Measurements from ENCODE around the gene HK2.

Gene HK2

GRCh38 chr2:74861531-74861930, 27.6 kb downstream of the HK2 start:
- H3K4me1 ChIP-seq (ENCODE audit: control insufficient read depth in 1 of 2, insufficient read depth in 2 of 2, low read length in 2 of 2) = no peaks in the 10 kb centered on the region
- H3K4me3 ChIP-seq (ENCODE audit: low read depth in 1 of 2, low read length in 2 of 2) = no peak overlapping the region
- H3K9me3 ChIP-seq (ENCODE audit: control insufficient read depth in 1 of 2, low read length in 2 of 2) = no peaks in the 10 kb centered on the region

DNA sequence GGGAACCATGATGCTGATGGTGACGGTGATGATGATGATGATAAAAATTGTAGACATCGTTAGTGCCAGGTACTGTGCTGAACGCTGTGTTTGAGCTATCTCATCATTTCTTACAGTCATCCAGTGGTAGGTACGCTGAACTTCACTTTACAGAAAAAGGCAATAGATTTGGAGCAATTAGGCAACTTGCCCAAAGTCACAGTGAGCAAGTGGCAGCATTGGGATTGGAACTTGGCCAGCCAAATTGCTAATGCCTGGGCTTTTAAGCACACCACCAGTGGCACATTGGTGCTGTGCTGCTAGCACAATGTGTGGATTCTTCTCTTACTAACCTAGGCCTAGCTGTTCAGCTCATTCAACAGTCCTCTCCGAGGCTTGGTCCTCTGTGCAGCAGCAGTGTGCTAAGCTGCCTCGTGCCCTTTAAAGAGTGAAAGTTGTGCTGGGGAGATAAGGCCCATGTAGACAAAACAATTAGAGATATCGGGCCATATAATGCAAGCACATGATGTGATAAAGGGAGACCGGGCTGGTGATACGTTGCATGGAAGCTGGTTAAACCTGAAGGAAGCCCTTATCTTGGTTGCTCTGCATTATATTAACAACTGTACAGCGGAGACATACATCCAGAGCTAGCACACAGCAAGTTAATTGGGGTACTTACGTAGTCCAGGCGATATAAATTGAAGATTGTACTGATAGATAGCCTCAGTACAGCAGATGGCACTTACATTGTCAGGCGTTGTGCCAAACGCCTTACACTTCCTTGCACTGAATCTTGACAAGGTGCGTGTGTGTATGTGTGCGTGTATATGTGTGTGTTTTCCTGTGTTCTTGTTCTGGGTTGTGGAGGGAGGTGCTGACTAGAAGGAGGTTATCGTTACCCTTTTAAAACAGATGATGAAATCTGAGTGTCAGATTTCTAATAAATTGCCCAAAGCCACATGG, 28.4 kb downstream of the HK2 start:
- Histone ChIP-seq H3K4me1 (ENCODE audit: control insufficient read depth in 1 of 2, insufficient read depth in 2 of 2, low read length in 2 of 2) (no peaks in the 10 kb centered on the region), H3K27ac (ENCODE audit: low read length) (no peak overlapping the region), H3K4me3 (ENCODE audit: low read depth in 1 of 2, low read length in 2 of 2) (no peak overlapping the region), H3K27me3 (ENCODE audit: low read depth, low read length) (no peaks in the 10 kb centered on the region), H3K9me3 (ENCODE audit: control insufficient read depth in 1 of 2, low read length in 2 of 2) (no peaks in the 10 kb centered on the region), H3K36me3 (ENCODE audit: control insufficient read depth in 1 of 2, insufficient read depth in 2 of 2, low read length in 2 of 2) (no peaks in the 10 kb centered on the region)

More at GRCh38 chr2:74861531-74861930, 27.6 kb downstream of the HK2 start:
- no peak overlapping the region for H3K27ac ChIP-seq (ENCODE audit: low read length)
- H3K27me3 ChIP-seq (ENCODE audit: low read depth, low read length) = no peaks in the 10 kb centered on the region
- H3K36me3 ChIP-seq (ENCODE audit: control insufficient read depth in 1 of 2, insufficient read depth in 2 of 2, low read length in 2 of 2) = no peaks in the 10 kb centered on the region

DNA sequence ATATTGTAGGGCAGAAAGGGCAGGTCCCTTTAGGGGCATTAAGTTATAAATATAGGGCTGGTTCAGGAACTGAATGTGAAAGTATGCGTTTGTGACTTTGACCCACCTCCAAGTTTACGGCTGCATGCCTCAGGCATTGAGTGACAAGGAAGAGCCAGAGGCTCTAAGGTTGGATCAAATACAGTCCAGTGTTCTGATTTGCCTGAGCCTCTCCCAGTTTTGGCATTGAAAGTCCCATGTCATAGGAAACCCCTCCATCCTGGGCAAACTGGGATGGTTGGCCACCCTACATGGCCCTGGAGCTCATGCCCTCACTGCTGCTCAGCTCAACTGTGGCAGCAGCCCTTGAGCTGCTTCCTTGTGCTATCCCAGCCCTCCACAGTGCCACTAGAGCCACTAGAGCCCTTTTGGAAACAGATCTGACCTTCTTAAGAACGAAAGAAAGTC, 29.9 kb downstream of the HK2 start:
- Histone ChIP-seq H3K9me3 (ENCODE audit: control insufficient read depth in 1 of 2, low read length in 2 of 2) (no peaks in the 10 kb centered on the region), H3K4me1 (ENCODE audit: control insufficient read depth in 1 of 2, insufficient read depth in 2 of 2, low read length in 2 of 2) (peaks cover 0 to 5% of the 10 kb centered on the region in 2 donors), H3K27me3 (ENCODE audit: low read depth, low read length) (no peaks in the 10 kb centered on the region)

GRCh38 chr2:74864728-74865722, 31.1 kb downstream of the HK2 start:
- H3K36me3 ChIP-seq (ENCODE audit: control insufficient read depth in 1 of 2, insufficient read depth in 2 of 2, low read length in 2 of 2) = no peaks in the 10 kb centered on the region
- peaks cover 0 to 5% of the 10 kb centered on the region in 2 donors for H3K4me1 ChIP-seq (ENCODE audit: control insufficient read depth in 1 of 2, insufficient read depth in 2 of 2, low read length in 2 of 2)
- no peaks in the 10 kb centered on the region for H3K27me3 ChIP-seq (ENCODE audit: low read depth, low read length)
- H3K9me3 ChIP-seq (ENCODE audit: control insufficient read depth in 1 of 2, low read length in 2 of 2) = no peaks in the 10 kb centered on the region
- H3K27ac ChIP-seq (ENCODE audit: low read length) = no peak overlapping the region
- H3K4me3 ChIP-seq (ENCODE audit: low read depth in 1 of 2, low read length in 2 of 2) = no peak overlapping the region

More for the DNA sequence above, 29.9 kb downstream of the HK2 start:
- no peak overlapping the region for H3K4me3 ChIP-seq (ENCODE audit: low read depth in 1 of 2, low read length in 2 of 2)
- H3K36me3 ChIP-seq (ENCODE audit: control insufficient read depth in 1 of 2, insufficient read depth in 2 of 2, low read length in 2 of 2) = no peaks in the 10 kb centered on the region
- H3K27ac ChIP-seq (ENCODE audit: low read length) = no peak overlapping the region

GRCh38 chr2:74865770-74866674, 32.1 kb downstream of the HK2 start:
- no peak overlapping the region for H3K4me3 ChIP-seq (ENCODE audit: low read depth in 1 of 2, low read length in 2 of 2)
- peaks cover 0 to 5% of the 10 kb centered on the region in 2 donors for H3K4me1 ChIP-seq (ENCODE audit: control insufficient read depth in 1 of 2, insufficient read depth in 2 of 2, low read length in 2 of 2)
- no peaks in the 10 kb centered on the region for H3K27me3 ChIP-seq (ENCODE audit: low read depth, low read length)
- no peak overlapping the region for H3K27ac ChIP-seq (ENCODE audit: low read length)
- H3K36me3 ChIP-seq (ENCODE audit: control insufficient read depth in 1 of 2, insufficient read depth in 2 of 2, low read length in 2 of 2) = no peaks in the 10 kb centered on the region
- H3K9me3 ChIP-seq (ENCODE audit: control insufficient read depth in 1 of 2, low read length in 2 of 2) = no peaks in the 10 kb centered on the region

- Histone ChIP-seq H3K36me3 (ENCODE audit: control insufficient read depth in 1 of 2, insufficient read depth in 2 of 2, low read length in 2 of 2) (no peaks in the 10 kb centered on the region), H3K27ac (ENCODE audit: low read length) (no peak overlapping the region), H3K4me1 (ENCODE audit: control insufficient read depth in 1 of 2, insufficient read depth in 2 of 2, low read length in 2 of 2) (peaks cover 0 to 5% of the 10 kb centered on the region in 2 donors), H3K27me3 (ENCODE audit: low read depth, low read length) (no peaks in the 10 kb centered on the region), H3K9me3 (ENCODE audit: control insufficient read depth in 1 of 2, low read length in 2 of 2) (no peaks in the 10 kb centered on the region), H3K4me3 (ENCODE audit: low read depth in 1 of 2, low read length in 2 of 2) (no peak overlapping the region)
Observed at GRCh38 chr2:74867841-74868658, 34.1 kb downstream of the HK2 start.

DNA sequence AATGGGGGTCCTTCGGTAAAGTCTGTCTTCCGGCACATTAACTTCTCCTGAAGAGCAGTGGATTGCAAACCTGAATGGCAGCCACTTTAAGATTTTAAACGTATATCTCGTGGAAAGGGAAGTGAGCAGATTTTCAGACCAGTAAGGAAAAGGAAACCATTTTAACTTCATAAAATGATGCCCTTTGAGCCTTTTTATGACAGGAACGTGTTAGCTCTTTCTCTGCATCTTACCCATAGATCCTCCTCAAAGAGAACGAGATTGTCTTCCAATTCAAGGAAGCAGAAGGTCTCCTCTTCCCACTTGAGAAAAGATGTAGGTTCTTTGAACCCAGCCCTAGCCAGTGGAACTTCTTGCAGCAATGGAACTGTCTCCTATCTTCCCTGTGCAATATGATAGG, 35.6 kb downstream of the HK2 start:
- Histone ChIP-seq H3K27me3 (ENCODE audit: low read depth, low read length) (no peaks in the 10 kb centered on the region), H3K4me3 (ENCODE audit: low read depth in 1 of 2, low read length in 2 of 2) (no peak overlapping the region), H3K9me3 (ENCODE audit: control insufficient read depth in 1 of 2, low read length in 2 of 2) (no peaks in the 10 kb centered on the region), H3K36me3 (ENCODE audit: control insufficient read depth in 1 of 2, insufficient read depth in 2 of 2, low read length in 2 of 2) (no peaks in the 10 kb centered on the region), H3K27ac (ENCODE audit: low read length) (no peak overlapping the region), H3K4me1 (ENCODE audit: control insufficient read depth in 1 of 2, insufficient read depth in 2 of 2, low read length in 2 of 2) (peaks cover 0 to 5% of the 10 kb centered on the region in 2 donors)

GRCh38 chr2:74870951-74871350, 37.0 kb downstream of the HK2 start:
- H3K9me3 ChIP-seq (ENCODE audit: control insufficient read depth in 1 of 2, low read length in 2 of 2) = no peaks in the 10 kb centered on the region
- H3K36me3 ChIP-seq (ENCODE audit: control insufficient read depth in 1 of 2, insufficient read depth in 2 of 2, low read length in 2 of 2) = no peaks in the 10 kb centered on the region
- H3K27me3 ChIP-seq (ENCODE audit: low read depth, low read length) = no peaks in the 10 kb centered on the region
- H3K27ac ChIP-seq (ENCODE audit: low read length) = no peak overlapping the region
- H3K4me3 ChIP-seq (ENCODE audit: low read depth in 1 of 2, low read length in 2 of 2) = no peak overlapping the region
- peaks cover 0 to 5% of the 10 kb centered on the region in 2 donors for H3K4me1 ChIP-seq (ENCODE audit: control insufficient read depth in 1 of 2, insufficient read depth in 2 of 2, low read length in 2 of 2)

- Histone ChIP-seq H3K27ac (ENCODE audit: low read length) (no peak overlapping the region), H3K27me3 (ENCODE audit: low read depth, low read length) (no peaks in the 10 kb centered on the region), H3K9me3 (ENCODE audit: control insufficient read depth in 1 of 2, low read length in 2 of 2) (no peaks in the 10 kb centered on the region), H3K4me1 (ENCODE audit: control insufficient read depth in 1 of 2, insufficient read depth in 2 of 2, low read length in 2 of 2) (peaks cover 0 to 5% of the 10 kb centered on the region in 2 donors), H3K36me3 (ENCODE audit: control insufficient read depth in 1 of 2, insufficient read depth in 2 of 2, low read length in 2 of 2) (no peaks in the 10 kb centered on the region), H3K4me3 (ENCODE audit: low read depth in 1 of 2, low read length in 2 of 2) (no peak overlapping the region)
Observed at GRCh38 chr2:74871414-74871813, 37.5 kb downstream of the HK2 start.

DNA sequence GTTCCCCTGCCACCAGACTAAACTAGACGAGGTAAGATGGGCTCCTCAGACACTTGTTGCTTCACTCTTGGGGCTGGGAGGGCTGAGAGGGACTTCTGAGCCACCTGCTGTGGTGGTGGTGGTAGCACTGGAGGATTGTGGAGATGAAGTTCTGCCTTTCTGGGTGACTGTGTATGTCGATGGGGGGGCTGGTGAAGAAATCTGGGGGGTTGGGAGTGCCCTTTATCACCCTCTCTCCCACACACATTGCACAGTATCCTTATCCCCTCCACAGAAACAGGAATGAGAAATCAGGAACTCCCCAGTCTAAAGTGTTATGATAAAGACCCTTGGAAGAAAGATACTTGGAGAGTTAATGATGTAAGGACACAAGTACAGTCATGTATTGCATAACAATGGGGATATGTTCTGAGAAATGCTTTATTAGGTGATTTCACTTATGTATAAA, 38.5 kb downstream of the HK2 start:
- peaks cover 0 to 5% of the 10 kb centered on the region in 2 donors for H3K4me1 ChIP-seq (ENCODE audit: control insufficient read depth in 1 of 2, insufficient read depth in 2 of 2, low read length in 2 of 2)
- no peaks in the 10 kb centered on the region for H3K36me3 ChIP-seq (ENCODE audit: control insufficient read depth in 1 of 2, insufficient read depth in 2 of 2, low read length in 2 of 2)
- H3K27me3 ChIP-seq (ENCODE audit: low read depth, low read length) = no peaks in the 10 kb centered on the region
- no peak overlapping the region for H3K27ac ChIP-seq (ENCODE audit: low read length)
- no peak overlapping the region for H3K4me3 ChIP-seq (ENCODE audit: low read depth in 1 of 2, low read length in 2 of 2)
- H3K9me3 ChIP-seq (ENCODE audit: control insufficient read depth in 1 of 2, low read length in 2 of 2) = no peaks in the 10 kb centered on the region
